ENCODE measurements around the gene NTM. TPM values are rescaled to one million over a fixed set of nuclear protein-coding genes. Genes with fewer than 3 reads are reported as not detected.

Gene NTM
- total and polyA plus RNA-seq, 2 experiments from 2014 or later: 25.9 to 49.0 TPM

- no peak overlapping the region for H2AFZ ChIP-seq
- no peaks in the 10 kb centered on the region for H4K20me1 ChIP-seq (ENCODE audit: insufficient read depth)
- H3K9me3 ChIP-seq (ENCODE audit: low read depth): no peaks in the 10 kb centered on the region
- H3K9me2 ChIP-seq (ENCODE audit: insufficient read depth): no peaks in the 10 kb centered on the region
- in situ Hi-C loops (cut with MboI): no loop called here
- no peaks in the 10 kb centered on the region for H3K27me3 ChIP-seq (replicated peaks; ENCODE audit: insufficient read depth)
- no peak overlapping the region for H3K27ac ChIP-seq
- H3K4me2 ChIP-seq (ENCODE audit: unreplicated experiment): no peak overlapping the region
- 70 to 77% methylated on average over 5 of the region's 5 CpGs for WGBS, 2 experiments (ENCODE audit: low coverage in 1 of 2, low lambda C conversion rate in 2 of 2, missing lambda C conversion rate in 2 of 2)
- H3K9ac ChIP-seq: no peak overlapping the region
- H3K4me1 ChIP-seq (ENCODE audit: insufficient read depth): peaks cover 8% of the 10 kb centered on the region; the same call in 1 of the 2 replicates
- TF ChIP-seq EZH2 (IDR thresholded peaks at IDR 0.05; ENCODE audit: insufficient read depth, poor library complexity, severe bottlenecking) (no peak), EZH2phosphoT487 (IDR thresholded peaks at IDR 0.05; ENCODE audit: insufficient read depth, low read depth) (no peak)
- no peak overlapping the region for H3K4me3 ChIP-seq
- H3K36me3 ChIP-seq (ENCODE audit: low read depth): no peaks in the 10 kb centered on the region
- DNase-seq: no peak
- H3F3A ChIP-seq (ENCODE audit: insufficient read depth): no peaks in the 10 kb centered on the region
- H3K79me2 ChIP-seq (ENCODE audit: insufficient read depth): no peaks in the 10 kb centered on the region
These were observed 887.5 kb downstream of the NTM start for GRCh38 chr11:132257871-132258270.

- DNase-seq: peak; percentile 42
- Histone ChIP-seq H2AFZ (no peak overlapping the region), H3K36me3 (ENCODE audit: low read depth) (no peaks in the 10 kb centered on the region), H3K9me3 (ENCODE audit: low read depth) (no peaks in the 10 kb centered on the region), H3K4me2 (ENCODE audit: unreplicated experiment) (no peak overlapping the region), H3K27ac (no peak overlapping the region), H3K4me3 (no peak overlapping the region), H3K4me1 (ENCODE audit: insufficient read depth) (peaks cover 8% of the 10 kb centered on the region; the same call in 1 of the 2 replicates), H3K9me2 (ENCODE audit: insufficient read depth) (no peaks in the 10 kb centered on the region), H4K20me1 (ENCODE audit: insufficient read depth) (no peaks in the 10 kb centered on the region), H3F3A (ENCODE audit: insufficient read depth) (no peaks in the 10 kb centered on the region), H3K9ac (no peak overlapping the region), H3K27me3 (replicated peaks; ENCODE audit: insufficient read depth) (no peaks in the 10 kb centered on the region), H3K79me2 (ENCODE audit: insufficient read depth) (no peaks in the 10 kb centered on the region)
- 0 to 3% methylated on average over 1 of the region's 1 CpG for WGBS, 2 experiments (ENCODE audit: low coverage in 1 of 2, low lambda C conversion rate in 2 of 2, missing lambda C conversion rate in 2 of 2)
- TF ChIP-seq EZH2phosphoT487 (IDR thresholded peaks at IDR 0.05; ENCODE audit: insufficient read depth, low read depth) (no peak), EZH2 (IDR thresholded peaks at IDR 0.05; ENCODE audit: insufficient read depth, poor library complexity, severe bottlenecking) (no peak)
- in situ Hi-C loops (cut with MboI): no loop called here
These were observed 888.5 kb downstream of the NTM start for GRCh38 chr11:132258875-132259274.

GRCh38 chr11:132260636-132261035 is 890.2 kb downstream of the NTM start:
- H3K79me2 ChIP-seq (ENCODE audit: insufficient read depth): no peaks in the 10 kb centered on the region
- H3K4me2 ChIP-seq (ENCODE audit: unreplicated experiment): no peak overlapping the region
- no peaks in the 10 kb centered on the region for H3K27me3 ChIP-seq (replicated peaks; ENCODE audit: insufficient read depth)
- no peak overlapping the region for H2AFZ ChIP-seq
- H3K9me3 ChIP-seq (ENCODE audit: low read depth): no peaks in the 10 kb centered on the region
- no peaks in the 10 kb centered on the region for H3F3A ChIP-seq (ENCODE audit: insufficient read depth)
- H3K9ac ChIP-seq: no peak overlapping the region
- whole genome bisulfite sequencing, 2 experiments (ENCODE audit: low coverage in 1 of 2, low lambda C conversion rate in 2 of 2, missing lambda C conversion rate in 2 of 2): 82 to 85% methylated on average over 7 of the region's 7 CpGs
- H3K27ac ChIP-seq: no peak overlapping the region
- no peaks in the 10 kb centered on the region; the same call in 1 of the 2 replicates for H3K9me2 ChIP-seq (ENCODE audit: insufficient read depth)
- DNase-seq: no peak
- TF ChIP-seq EZH2 (IDR thresholded peaks at IDR 0.05; ENCODE audit: insufficient read depth, poor library complexity, severe bottlenecking) (no peak), EZH2phosphoT487 (IDR thresholded peaks at IDR 0.05; ENCODE audit: insufficient read depth, low read depth) (no peak)
- in situ Hi-C loops (cut with MboI): no loop called here
- H3K36me3 ChIP-seq (ENCODE audit: low read depth): no peaks in the 10 kb centered on the region
- H3K4me3 ChIP-seq: no peak overlapping the region
- H4K20me1 ChIP-seq (ENCODE audit: insufficient read depth): no peaks in the 10 kb centered on the region
- H3K4me1 ChIP-seq (ENCODE audit: insufficient read depth): peaks cover 8% of the 10 kb centered on the region; the same call in 1 of the 2 replicates

GRCh38 chr11:132263241-132263640 is 892.8 kb downstream of the NTM start:
- no peak overlapping the region for H3K27ac ChIP-seq
- H3K9ac ChIP-seq: no peak overlapping the region
- no peaks in the 10 kb centered on the region for H3K27me3 ChIP-seq (replicated peaks; ENCODE audit: insufficient read depth)
- no peaks in the 10 kb centered on the region for H3K36me3 ChIP-seq (ENCODE audit: low read depth)
- no peak for DNase-seq
- TF ChIP-seq EZH2 (IDR thresholded peaks at IDR 0.05; ENCODE audit: insufficient read depth, poor library complexity, severe bottlenecking) (no peak), EZH2phosphoT487 (IDR thresholded peaks at IDR 0.05; ENCODE audit: insufficient read depth, low read depth) (no peak)
- H3K4me2 ChIP-seq (ENCODE audit: unreplicated experiment): no peak overlapping the region
- no peaks in the 10 kb centered on the region for H4K20me1 ChIP-seq (ENCODE audit: insufficient read depth)
- H3K9me2 ChIP-seq (ENCODE audit: insufficient read depth): no peaks in the 10 kb centered on the region; the same call in 1 of the 2 replicates
- H3K79me2 ChIP-seq (ENCODE audit: insufficient read depth): no peaks in the 10 kb centered on the region
- no peaks in the 10 kb centered on the region for H3F3A ChIP-seq (ENCODE audit: insufficient read depth)
- H3K9me3 ChIP-seq (ENCODE audit: low read depth): no peaks in the 10 kb centered on the region
- WGBS, 2 experiments (ENCODE audit: low coverage in 1 of 2, low lambda C conversion rate in 2 of 2, missing lambda C conversion rate in 2 of 2): 53 to 64% methylated on average over 5 of the region's 5 CpGs
- no peak overlapping the region for H3K4me3 ChIP-seq
- in situ Hi-C loops (cut with MboI): no loop called here
- H3K4me1 ChIP-seq (ENCODE audit: insufficient read depth): peaks cover 8% of the 10 kb centered on the region; the same call in 1 of the 2 replicates
- H2AFZ ChIP-seq: no peak overlapping the region

GRCh38 chr11:132263875-132264274 is 893.5 kb downstream of the NTM start:
- H3K9me2 ChIP-seq (ENCODE audit: insufficient read depth): no peaks in the 10 kb centered on the region; the same call in 1 of the 2 replicates
- TF ChIP-seq EZH2 (IDR thresholded peaks at IDR 0.05; ENCODE audit: insufficient read depth, poor library complexity, severe bottlenecking) (no peak), EZH2phosphoT487 (IDR thresholded peaks at IDR 0.05; ENCODE audit: insufficient read depth, low read depth) (no peak)

More at GRCh38 chr11:132263875-132264274, 893.5 kb downstream of the NTM start:
- Histone ChIP-seq H3K9me3 (ENCODE audit: low read depth) (no peaks in the 10 kb centered on the region), H4K20me1 (ENCODE audit: insufficient read depth) (no peaks in the 10 kb centered on the region), H3F3A (ENCODE audit: insufficient read depth) (no peaks in the 10 kb centered on the region), H3K79me2 (ENCODE audit: insufficient read depth) (no peaks in the 10 kb centered on the region), H3K4me2 (ENCODE audit: unreplicated experiment) (no peak overlapping the region), H3K36me3 (ENCODE audit: low read depth) (no peaks in the 10 kb centered on the region), H2AFZ (no peak overlapping the region), H3K27me3 (replicated peaks; ENCODE audit: insufficient read depth) (no peaks in the 10 kb centered on the region), H3K4me3 (no peak overlapping the region), H3K9ac (no peak overlapping the region), H3K27ac (no peak overlapping the region), H3K4me1 (ENCODE audit: insufficient read depth) (peaks cover 3% of the 10 kb centered on the region; the same call in 1 of the 2 replicates)
- DNase-seq: no peak
- in situ Hi-C loops (cut with MboI): no loop called here
- WGBS, 2 experiments (ENCODE audit: low coverage in 1 of 2, low lambda C conversion rate in 2 of 2, missing lambda C conversion rate in 2 of 2): 80 to 92% methylated on average over 4 of the region's 4 CpGs

Data from GM23248 (cell line).